NCI-H2196 (cell line): ENCODE data around the gene PUM1.
"Not testable (repeated sequence)": the region's sequence is repeated elsewhere in the genome, so short reads cannot be mapped to it uniquely, and the experiment has no call there.

ENCODE experiments used
- DNase-seq: peaks from one replicate; lab custom pipeline; 2025; ENCODE audit not compliant: unreplicated experiment; lab: John Stamatoyannopoulos, UW

The PUM1 gene

GRCh38 chr1:30998887-30999286 lies 66.6 kb downstream of the PUM1 start:
- no peak for DNase-seq

GRCh38 chr1:30998171-30998570 lies 67.3 kb downstream of the PUM1 start:
- no peak for DNase-seq

GRCh38 chr1:30997463-30998057 lies 68.0 kb downstream of the PUM1 start:
- DNase-seq = no peak

GRCh38 chr1:30995990-30996612 lies 69.4 kb downstream of the PUM1 start:
- no peak for DNase-seq

GRCh38 chr1:30991862-30992606 lies 73.5 kb downstream of the PUM1 start:
- DNase-seq = no peak

- no peak for DNase-seq
Observed at GRCh38 chr1:30990591-30990990, 74.9 kb downstream of the PUM1 start.

- no peak for DNase-seq
Observed at GRCh38 chr1:30988045-30988444, 77.5 kb downstream of the PUM1 start.

- no peak for DNase-seq
Observed at GRCh38 chr1:30986755-30987154, 78.8 kb downstream of the PUM1 start.

GRCh38 chr1:30984991-30985503 lies 80.5 kb downstream of the PUM1 start:
- no peak for DNase-seq

- no peak for DNase-seq
Observed at GRCh38 chr1:30984165-30984889, 81.2 kb downstream of the PUM1 start.

GRCh38 chr1:30982937-30983336 lies 82.6 kb downstream of the PUM1 start:
- DNase-seq = no peak

GRCh38 chr1:30982431-30982830 lies 83.1 kb downstream of the PUM1 start:
- no peak for DNase-seq

GRCh38 chr1:30981172-30981571 lies 84.3 kb downstream of the PUM1 start:
- DNase-seq = no peak

GRCh38 chr1:30977511-30977910 lies 88.0 kb downstream of the PUM1 start:
- DNase-seq = no peak

- DNase-seq = no peak
Observed at GRCh38 chr1:30977105-30977504, 88.4 kb downstream of the PUM1 start.

- no peak for DNase-seq
Observed at GRCh38 chr1:30976143-30976542, 89.4 kb downstream of the PUM1 start.

GRCh38 chr1:30975217-30975616 lies 90.3 kb downstream of the PUM1 start:
- no peak for DNase-seq

- no peak for DNase-seq
Observed at GRCh38 chr1:30974536-30974935, 91.0 kb downstream of the PUM1 start.

GRCh38 chr1:30972349-30972748 lies 93.2 kb downstream of the PUM1 start:
- not testable (repeated sequence) for DNase-seq

GRCh38 chr1:30971496-30971895 lies 94.0 kb downstream of the PUM1 start:
- no peak for DNase-seq

- no peak for DNase-seq
Observed at GRCh38 chr1:30969903-30970302, 95.6 kb downstream of the PUM1 start.
